ENCODE results near the gene LIPH.

DNA sequence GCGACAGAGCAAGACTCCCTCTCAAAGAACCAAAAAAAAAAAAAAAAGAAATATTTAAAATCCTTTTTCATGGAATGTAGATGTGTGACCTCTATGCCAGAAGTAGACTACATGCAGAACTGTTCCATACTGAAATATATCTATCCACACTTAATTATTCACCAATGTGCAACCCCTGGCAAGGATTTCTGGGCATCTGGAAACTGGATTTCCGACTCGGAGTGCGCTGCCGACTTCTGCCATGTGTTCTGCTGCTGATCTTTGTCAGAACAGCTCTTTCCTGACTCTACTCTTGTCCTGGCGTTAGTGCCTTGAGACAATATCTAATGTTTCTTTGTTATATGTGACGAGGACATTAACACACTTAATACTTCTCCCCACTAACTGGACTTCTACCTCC lies 11.7 kb downstream of the LIPH start:
- TF ChIP-seq, protein P1, sequence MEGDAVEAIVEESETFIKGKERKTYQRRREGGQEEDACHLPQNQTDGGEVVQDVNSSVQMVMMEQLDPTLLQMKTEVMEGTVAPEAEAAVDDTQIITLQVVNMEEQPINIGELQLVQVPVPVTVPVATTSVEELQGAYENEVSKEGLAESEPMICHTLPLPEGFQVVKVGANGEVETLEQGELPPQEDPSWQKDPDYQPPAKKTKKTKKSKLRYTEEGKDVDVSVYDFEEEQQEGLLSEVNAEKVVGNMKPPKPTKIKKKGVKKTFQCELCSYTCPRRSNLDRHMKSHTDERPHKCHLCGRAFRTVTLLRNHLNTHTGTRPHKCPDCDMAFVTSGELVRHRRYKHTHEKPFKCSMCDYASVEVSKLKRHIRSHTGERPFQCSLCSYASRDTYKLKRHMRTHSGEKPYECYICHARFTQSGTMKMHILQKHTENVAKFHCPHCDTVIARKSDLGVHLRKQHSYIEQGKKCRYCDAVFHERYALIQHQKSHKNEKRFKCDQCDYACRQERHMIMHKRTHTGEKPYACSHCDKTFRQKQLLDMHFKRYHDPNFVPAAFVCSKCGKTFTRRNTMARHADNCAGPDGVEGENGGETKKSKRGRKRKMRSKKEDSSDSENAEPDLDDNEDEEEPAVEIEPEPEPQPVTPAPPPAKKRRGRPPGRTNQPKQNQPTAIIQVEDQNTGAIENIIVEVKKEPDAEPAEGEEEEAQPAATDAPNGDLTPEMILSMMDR (IDR thresholded peaks at IDR 0.05; ENCODE audit: poor library complexity, severe bottlenecking), result no peak
- no peak for TF ChIP-seq EP300 (conservative IDR thresholded peaks at IDR 0.05; ENCODE audit: poor library complexity, severe bottlenecking)
- no peak for TF ChIP-seq SMC3 (conservative IDR thresholded peaks at IDR 0.05; ENCODE audit: poor library complexity)
- TF ChIP-seq POLR2AphosphoS5 (IDR thresholded peaks at IDR 0.05), result no peak
- no peak for TF ChIP-seq MXI1 (conservative IDR thresholded peaks at IDR 0.05; ENCODE audit: poor library complexity, severe bottlenecking)
- TF ChIP-seq RAD21 (conservative IDR thresholded peaks at IDR 0.05), result no peak
- TF ChIP-seq, protein P2, sequence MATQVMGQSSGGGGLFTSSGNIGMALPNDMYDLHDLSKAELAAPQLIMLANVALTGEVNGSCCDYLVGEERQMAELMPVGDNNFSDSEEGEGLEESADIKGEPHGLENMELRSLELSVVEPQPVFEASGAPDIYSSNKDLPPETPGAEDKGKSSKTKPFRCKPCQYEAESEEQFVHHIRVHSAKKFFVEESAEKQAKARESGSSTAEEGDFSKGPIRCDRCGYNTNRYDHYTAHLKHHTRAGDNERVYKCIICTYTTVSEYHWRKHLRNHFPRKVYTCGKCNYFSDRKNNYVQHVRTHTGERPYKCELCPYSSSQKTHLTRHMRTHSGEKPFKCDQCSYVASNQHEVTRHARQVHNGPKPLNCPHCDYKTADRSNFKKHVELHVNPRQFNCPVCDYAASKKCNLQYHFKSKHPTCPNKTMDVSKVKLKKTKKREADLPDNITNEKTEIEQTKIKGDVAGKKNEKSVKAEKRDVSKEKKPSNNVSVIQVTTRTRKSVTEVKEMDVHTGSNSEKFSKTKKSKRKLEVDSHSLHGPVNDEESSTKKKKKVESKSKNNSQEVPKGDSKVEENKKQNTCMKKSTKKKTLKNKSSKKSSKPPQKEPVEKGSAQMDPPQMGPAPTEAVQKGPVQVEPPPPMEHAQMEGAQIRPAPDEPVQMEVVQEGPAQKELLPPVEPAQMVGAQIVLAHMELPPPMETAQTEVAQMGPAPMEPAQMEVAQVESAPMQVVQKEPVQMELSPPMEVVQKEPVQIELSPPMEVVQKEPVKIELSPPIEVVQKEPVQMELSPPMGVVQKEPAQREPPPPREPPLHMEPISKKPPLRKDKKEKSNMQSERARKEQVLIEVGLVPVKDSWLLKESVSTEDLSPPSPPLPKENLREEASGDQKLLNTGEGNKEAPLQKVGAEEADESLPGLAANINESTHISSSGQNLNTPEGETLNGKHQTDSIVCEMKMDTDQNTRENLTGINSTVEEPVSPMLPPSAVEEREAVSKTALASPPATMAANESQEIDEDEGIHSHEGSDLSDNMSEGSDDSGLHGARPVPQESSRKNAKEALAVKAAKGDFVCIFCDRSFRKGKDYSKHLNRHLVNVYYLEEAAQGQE (IDR thresholded peaks at IDR 0.05; ENCODE audit: borderline replicate concordance), result no peak
- TF ChIP-seq EZH2 (IDR thresholded peaks at IDR 0.05; ENCODE audit: borderline replicate concordance, insufficient read depth, low read length, poor library complexity, severe bottlenecking), result no peak
- TF ChIP-seq TAF1 (IDR thresholded peaks at IDR 0.05; ENCODE audit: low read depth), result no peak

Measured in neural cell (in vitro differentiated cells).